LNCAP (cell line): Measurements from ENCODE around the gene ZNF724.

Source experiments
- CTCF ChIP-seq: fragments of 450-650 bp; IDR thresholded peaks from 2 replicates; pipeline ENCODE4 v1.5.1; 2017; ENCODE audit warnings: mild to moderate bottlenecking

ZNF724 gene

GRCh38 chr19:23259961-23260360, 9.8 kb upstream of the ZNF724 start:
- no peak for TF ChIP-seq CTCF

- no peak for TF ChIP-seq CTCF
Observed at GRCh38 chr19:23255700-23256099, 5.5 kb upstream of the ZNF724 start.

DNA sequence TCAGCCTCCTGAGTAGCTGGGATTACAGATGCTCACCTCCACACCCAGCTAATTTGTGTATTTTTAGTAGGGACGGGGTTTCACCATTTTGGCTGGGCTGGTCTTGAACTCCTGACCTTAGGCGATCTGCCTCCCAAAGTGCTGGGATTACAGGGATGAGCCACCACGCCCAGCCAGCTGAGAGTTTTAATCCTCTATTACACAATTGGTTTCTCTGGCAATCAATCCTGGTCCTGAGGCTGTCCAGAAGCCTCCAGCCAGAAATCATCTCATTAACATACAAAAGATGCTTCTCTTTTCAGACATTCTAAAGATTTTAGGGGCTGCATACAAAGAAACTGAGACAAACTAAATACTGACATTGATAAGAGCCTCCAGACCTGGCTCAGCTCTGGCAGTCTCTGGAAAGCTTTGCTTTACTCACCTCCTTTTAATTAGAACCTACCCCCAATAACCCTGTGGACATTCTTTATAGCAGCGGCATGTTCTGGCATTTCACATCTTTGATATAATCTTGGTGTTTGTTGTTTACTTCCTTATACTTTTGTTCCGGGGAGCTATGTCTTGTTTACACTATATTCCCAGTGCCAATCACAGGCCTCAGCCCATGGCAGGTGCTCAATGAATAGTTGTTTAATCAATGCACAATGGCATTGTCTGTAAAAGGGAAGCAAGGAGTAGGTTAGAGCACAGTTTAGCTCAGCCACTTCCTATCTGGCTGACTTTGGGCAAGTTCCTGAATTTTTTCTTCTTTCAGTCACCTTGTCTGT, 4.1 kb upstream of the ZNF724 start:
- no peak for TF ChIP-seq CTCF

DNA sequence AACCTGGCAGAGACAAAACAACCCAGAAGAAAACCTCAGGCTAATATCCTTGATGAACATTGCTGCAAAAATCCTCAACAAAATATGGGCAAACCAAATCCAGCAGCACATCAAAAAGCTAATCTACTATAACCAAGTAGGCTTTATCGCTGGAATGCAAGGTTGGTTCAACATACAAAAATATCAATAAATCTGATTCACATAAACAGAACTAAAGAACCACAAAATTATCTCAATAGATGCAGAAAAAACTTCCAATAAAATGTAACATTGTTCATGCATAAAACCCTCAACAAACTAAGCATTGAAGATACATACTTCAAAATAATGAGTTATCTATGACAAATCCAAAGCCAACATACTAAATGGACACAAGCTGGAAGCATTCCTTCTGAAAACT, 8.8 kb downstream of the ZNF724 start:
- no peak for TF ChIP-seq CTCF

GRCh38 chr19:23222998-23223652, 27.1 kb downstream of the ZNF724 start:
- no peak for TF ChIP-seq CTCF

GRCh38 chr19:23203841-23204344, 46.3 kb downstream of the ZNF724 start:
- TF ChIP-seq CTCF = no peak

- TF ChIP-seq CTCF = no peak
Observed at GRCh38 chr19:23190341-23190740, 59.9 kb downstream of the ZNF724 start.
